ENCODE results near the gene DEFB113. TPM values are rescaled to one million over a fixed set of nuclear protein-coding genes. Genes with fewer than 3 reads are reported as not detected.

DEFB113 gene
- total RNA-seq, 1 experiment from 2014 or later: not detected

DNA sequence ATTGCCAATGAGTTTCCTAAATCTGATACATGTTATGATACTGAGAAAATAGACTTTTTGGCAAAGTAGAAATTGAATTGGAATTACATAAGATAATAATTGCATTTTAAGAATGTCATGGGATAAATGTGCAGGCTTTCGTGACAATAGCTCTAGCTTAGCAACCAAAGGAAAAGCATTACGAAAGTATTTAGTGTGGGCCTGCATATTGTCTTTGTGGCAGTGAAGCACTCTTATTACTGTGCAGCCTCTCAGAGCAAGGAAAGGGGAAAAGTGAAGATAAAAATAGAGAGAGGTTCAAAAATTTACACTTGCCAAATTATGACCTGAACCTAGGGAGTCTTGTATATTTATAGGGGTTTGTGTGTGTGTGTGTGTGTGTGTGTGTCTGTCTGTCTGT lies 12.6 kb upstream of the DEFB113 start:
- ChIA-PET POLR2A (ENCODE audit: unreplicated experiment) (no interaction called here), CTCF (no interaction called here)
- H3K4me2 ChIP-seq: no peak overlapping the region
- H3K9me3 ChIP-seq (ENCODE audit: insufficient read depth, low read depth): no peaks in the 10 kb centered on the region
- TF ChIP-seq EZH2 (IDR thresholded peaks at IDR 0.05; ENCODE audit: low read depth): no peak
- TF ChIP-seq, protein P1, sequence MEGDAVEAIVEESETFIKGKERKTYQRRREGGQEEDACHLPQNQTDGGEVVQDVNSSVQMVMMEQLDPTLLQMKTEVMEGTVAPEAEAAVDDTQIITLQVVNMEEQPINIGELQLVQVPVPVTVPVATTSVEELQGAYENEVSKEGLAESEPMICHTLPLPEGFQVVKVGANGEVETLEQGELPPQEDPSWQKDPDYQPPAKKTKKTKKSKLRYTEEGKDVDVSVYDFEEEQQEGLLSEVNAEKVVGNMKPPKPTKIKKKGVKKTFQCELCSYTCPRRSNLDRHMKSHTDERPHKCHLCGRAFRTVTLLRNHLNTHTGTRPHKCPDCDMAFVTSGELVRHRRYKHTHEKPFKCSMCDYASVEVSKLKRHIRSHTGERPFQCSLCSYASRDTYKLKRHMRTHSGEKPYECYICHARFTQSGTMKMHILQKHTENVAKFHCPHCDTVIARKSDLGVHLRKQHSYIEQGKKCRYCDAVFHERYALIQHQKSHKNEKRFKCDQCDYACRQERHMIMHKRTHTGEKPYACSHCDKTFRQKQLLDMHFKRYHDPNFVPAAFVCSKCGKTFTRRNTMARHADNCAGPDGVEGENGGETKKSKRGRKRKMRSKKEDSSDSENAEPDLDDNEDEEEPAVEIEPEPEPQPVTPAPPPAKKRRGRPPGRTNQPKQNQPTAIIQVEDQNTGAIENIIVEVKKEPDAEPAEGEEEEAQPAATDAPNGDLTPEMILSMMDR (conservative IDR thresholded peaks at IDR 0.05): no peak
- H3K27me3 ChIP-seq (ENCODE audit: insufficient read depth, low read depth): no peaks in the 10 kb centered on the region
- H3K27ac ChIP-seq: no peak overlapping the region
- intact Hi-C loops (cut with micrococcal nuclease; ENCODE audit: unreplicated experiment): no loop called here
- H4K20me1 ChIP-seq (ENCODE audit: insufficient read depth): no peaks in the 10 kb centered on the region
- H3F3A ChIP-seq (ENCODE audit: insufficient read depth, low read depth): no peaks in the 10 kb centered on the region
- no peaks in the 10 kb centered on the region; the same call in 1 of the 2 replicates for H3K4me1 ChIP-seq (replicated peaks; ENCODE audit: insufficient read depth)
- H3K36me3 ChIP-seq (ENCODE audit: low read depth): no peaks in the 10 kb centered on the region
- H3K9me2 ChIP-seq (ENCODE audit: insufficient read depth): no peaks in the 10 kb centered on the region
- DNase-seq: no peak
- H3K4me3 ChIP-seq: no peak overlapping the region
- H3K79me2 ChIP-seq (ENCODE audit: low read depth): no peaks in the 10 kb centered on the region
- no peak overlapping the region for H2AFZ ChIP-seq
- BruUV-seq (replicated peaks): no TSS peak

GRCh38 chr6:49980898-49981297 lies 11.5 kb upstream of the DEFB113 start:
- ChIA-PET POLR2A (ENCODE audit: unreplicated experiment) (no interaction called here), CTCF (no interaction called here)
- no TSS peak for BruUV-seq (replicated peaks)
- Histone ChIP-seq H4K20me1 (ENCODE audit: insufficient read depth) (no peaks in the 10 kb centered on the region), H3K4me1 (replicated peaks; ENCODE audit: insufficient read depth) (no peaks in the 10 kb centered on the region; the same call in 1 of the 2 replicates), H3K79me2 (ENCODE audit: low read depth) (no peaks in the 10 kb centered on the region), H3K9me3 (ENCODE audit: insufficient read depth, low read depth) (no peaks in the 10 kb centered on the region), H3K27ac (no peak overlapping the region), H3K36me3 (ENCODE audit: low read depth) (no peaks in the 10 kb centered on the region), H3F3A (ENCODE audit: insufficient read depth, low read depth) (no peaks in the 10 kb centered on the region), H3K9me2 (ENCODE audit: insufficient read depth) (no peaks in the 10 kb centered on the region; the same call in 1 of the 2 replicates), H3K27me3 (ENCODE audit: insufficient read depth, low read depth) (no peaks in the 10 kb centered on the region), H3K4me2 (no peak overlapping the region), H2AFZ (no peak overlapping the region), H3K4me3 (no peak overlapping the region)
- TF ChIP-seq, protein P1 (conservative IDR thresholded peaks at IDR 0.05): no peak
- TF ChIP-seq EZH2 (IDR thresholded peaks at IDR 0.05; ENCODE audit: low read depth): no peak
- DNase-seq: no peak
- intact Hi-C loops (cut with micrococcal nuclease; ENCODE audit: unreplicated experiment): no loop called here

- Histone ChIP-seq H2AFZ (no peak overlapping the region), H3K4me2 (no peak overlapping the region), H3K27ac (no peak overlapping the region), H3K4me1 (replicated peaks; ENCODE audit: insufficient read depth) (no peaks in the 10 kb centered on the region; the same call in 1 of the 2 replicates), H3K79me2 (ENCODE audit: low read depth) (no peaks in the 10 kb centered on the region), H3K27me3 (ENCODE audit: insufficient read depth, low read depth) (no peaks in the 10 kb centered on the region), H3K36me3 (ENCODE audit: low read depth) (no peaks in the 10 kb centered on the region), H3K9me3 (ENCODE audit: insufficient read depth, low read depth) (no peaks in the 10 kb centered on the region), H3K4me3 (no peak overlapping the region), H4K20me1 (ENCODE audit: insufficient read depth) (no peaks in the 10 kb centered on the region), H3K9me2 (ENCODE audit: insufficient read depth) (no peaks in the 10 kb centered on the region; the same call in 1 of the 2 replicates), H3F3A (ENCODE audit: insufficient read depth, low read depth) (no peaks in the 10 kb centered on the region)
- BruUV-seq (replicated peaks): no TSS peak
- TF ChIP-seq, protein P1 (conservative IDR thresholded peaks at IDR 0.05): no peak
- intact Hi-C loops (cut with micrococcal nuclease; ENCODE audit: unreplicated experiment): no loop called here
- ChIA-PET POLR2A (ENCODE audit: unreplicated experiment) (no interaction called here), CTCF (no interaction called here)
- no peak for DNase-seq
Measured at GRCh38 chr6:49979584-49979983, 10.2 kb upstream of the DEFB113 start.

Data from PC-9 (cell line).